Neural progenitor cell (in vitro differentiated cells): ENCODE results near the gene BEND6.
"Not testable (repeated sequence)": the region's sequence is repeated elsewhere in the genome, so short reads cannot be mapped to it uniquely, and the experiment has no call there.

Source experiments
- EZH2 ChIP-seq: fragments of 200-600 bp; sonication (generic); IDR thresholded peaks from 2 replicates; pipeline ENCODE4 v1.6.1; 2017; ENCODE audit warnings: antibody characterized with exemption, mild to moderate bottlenecking, moderate library complexity
- TF ChIP-seq, protein P1 (sequence below): fragments of 200-600 bp; sonication (generic); IDR thresholded peaks from 2 replicates; pipeline ENCODE4 v1.5.1; 2017; ENCODE audit warnings: antibody characterized with exemption, mild to moderate bottlenecking

DNA sequence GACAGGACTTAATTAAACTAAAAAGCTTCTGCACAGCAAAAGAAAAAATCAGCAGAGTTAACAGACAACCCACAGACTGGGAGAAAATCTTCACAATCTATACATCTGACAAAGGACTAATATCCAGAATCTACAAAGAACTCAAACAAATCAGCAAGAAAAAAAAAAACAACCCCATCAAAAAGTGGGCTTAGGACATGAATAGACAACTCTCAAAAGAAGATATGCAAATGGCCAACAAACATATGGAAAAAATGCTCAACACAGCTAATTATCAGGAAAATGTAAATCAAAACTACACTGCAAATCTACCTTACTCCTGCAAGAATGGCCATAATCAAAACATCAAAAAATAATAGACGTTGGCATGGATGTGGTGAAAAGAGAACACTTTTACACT lies 89.2 kb downstream of the BEND6 start:
- not testable (repeated sequence) for TF ChIP-seq EZH2
- TF ChIP-seq, protein P1, sequence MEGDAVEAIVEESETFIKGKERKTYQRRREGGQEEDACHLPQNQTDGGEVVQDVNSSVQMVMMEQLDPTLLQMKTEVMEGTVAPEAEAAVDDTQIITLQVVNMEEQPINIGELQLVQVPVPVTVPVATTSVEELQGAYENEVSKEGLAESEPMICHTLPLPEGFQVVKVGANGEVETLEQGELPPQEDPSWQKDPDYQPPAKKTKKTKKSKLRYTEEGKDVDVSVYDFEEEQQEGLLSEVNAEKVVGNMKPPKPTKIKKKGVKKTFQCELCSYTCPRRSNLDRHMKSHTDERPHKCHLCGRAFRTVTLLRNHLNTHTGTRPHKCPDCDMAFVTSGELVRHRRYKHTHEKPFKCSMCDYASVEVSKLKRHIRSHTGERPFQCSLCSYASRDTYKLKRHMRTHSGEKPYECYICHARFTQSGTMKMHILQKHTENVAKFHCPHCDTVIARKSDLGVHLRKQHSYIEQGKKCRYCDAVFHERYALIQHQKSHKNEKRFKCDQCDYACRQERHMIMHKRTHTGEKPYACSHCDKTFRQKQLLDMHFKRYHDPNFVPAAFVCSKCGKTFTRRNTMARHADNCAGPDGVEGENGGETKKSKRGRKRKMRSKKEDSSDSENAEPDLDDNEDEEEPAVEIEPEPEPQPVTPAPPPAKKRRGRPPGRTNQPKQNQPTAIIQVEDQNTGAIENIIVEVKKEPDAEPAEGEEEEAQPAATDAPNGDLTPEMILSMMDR, result not testable (repeated sequence)
